Mucosa of descending colon (tissue), 3 donors: ENCODE measurements around the gene KIF4A. TPM values are rescaled to one million over a fixed set of nuclear protein-coding genes. Genes with fewer than 3 reads are reported as not detected.
A peak's percentile ranks its signal among the peaks of the same experiment; 100 is the strongest.
"Not testable (repeated sequence)": the region's sequence is repeated elsewhere in the genome, so short reads cannot be mapped to it uniquely, and the experiment has no call there.

Experiments
- ATAC-seq: fragments of 200-7000 bp; cut with Tn5 transposase; one replicate; pipeline ENCODE4 v1.9.1; 2020; ENCODE audit warnings: mild to moderate bottlenecking, moderate library complexity
- DNase-seq, 3 donors: peaks; one replicate each; pipeline ENCODE4 v3.0.0-alpha.2; 2020
- H3K36me3 ChIP-seq: fragments of 200-600 bp; one replicate; pipeline ENCODE4 v1.8.0; 2021; ENCODE audit warnings: low read depth, mild to moderate bottlenecking
- H3K4me1 ChIP-seq: fragments of 200-600 bp; one replicate; pipeline ENCODE4 v1.8.0; 2021; ENCODE audit warnings: low read depth, mild to moderate bottlenecking
- H3K4me3 ChIP-seq: fragments of 200-600 bp; one replicate; pipeline ENCODE4 v1.8.0; 2021; ENCODE audit warnings: mild to moderate bottlenecking
- H3K9me3 ChIP-seq: fragments of 200-600 bp; one replicate; pipeline ENCODE4 v1.8.0; 2021; ENCODE audit warnings: mild to moderate bottlenecking
- intact Hi-C, 2 donors: fragments of 100-400 bp; cut with DNase I in 1 of 2; cut with micrococcal nuclease in 1 of 2; formaldehyde crosslinking; loops; one replicate each; pipeline versions ENCODE4 v1.11.0 to v1.11.1; 2022; cut with DNase I, micrococcal nuclease
- long read RNA-seq, 2 donors: library from polyadenylated mRNA; unstranded; transcript quantifications; one replicate each; pipeline ENCODE4 v2.0.0, GENCODE V29; 2019 to 2021
- total RNA-seq, 3 donors: library from RNA; stranded (reverse); fragmentation: NEBNext Ultra II Directional in 2 of 3; extraction: Animal tissue kit (Norgen Biotek cat#: 25700) in 2 of 3; gene quantifications; one replicate each; pipeline versions ENCODE4 v1.2.1 to v1.2.4, GENCODE V29; 2021 to 2023
- TF ChIP-seq, protein P1 (sequence below): fragments of 200-600 bp; IDR thresholded peaks from one replicate; pipeline ENCODE4 v1.8.0; 2022; ENCODE audit warnings: antibody characterized with exemption, mild to moderate bottlenecking
- donor health status: DM: no; HTN: no; CAD: no; lungs with moderate emphysema.
- donor health status: DM: no; HTN: no; CAD: no.
- donor health status: DM: no; HTN: yes; CAD: no.

The KIF4A gene, protein sequence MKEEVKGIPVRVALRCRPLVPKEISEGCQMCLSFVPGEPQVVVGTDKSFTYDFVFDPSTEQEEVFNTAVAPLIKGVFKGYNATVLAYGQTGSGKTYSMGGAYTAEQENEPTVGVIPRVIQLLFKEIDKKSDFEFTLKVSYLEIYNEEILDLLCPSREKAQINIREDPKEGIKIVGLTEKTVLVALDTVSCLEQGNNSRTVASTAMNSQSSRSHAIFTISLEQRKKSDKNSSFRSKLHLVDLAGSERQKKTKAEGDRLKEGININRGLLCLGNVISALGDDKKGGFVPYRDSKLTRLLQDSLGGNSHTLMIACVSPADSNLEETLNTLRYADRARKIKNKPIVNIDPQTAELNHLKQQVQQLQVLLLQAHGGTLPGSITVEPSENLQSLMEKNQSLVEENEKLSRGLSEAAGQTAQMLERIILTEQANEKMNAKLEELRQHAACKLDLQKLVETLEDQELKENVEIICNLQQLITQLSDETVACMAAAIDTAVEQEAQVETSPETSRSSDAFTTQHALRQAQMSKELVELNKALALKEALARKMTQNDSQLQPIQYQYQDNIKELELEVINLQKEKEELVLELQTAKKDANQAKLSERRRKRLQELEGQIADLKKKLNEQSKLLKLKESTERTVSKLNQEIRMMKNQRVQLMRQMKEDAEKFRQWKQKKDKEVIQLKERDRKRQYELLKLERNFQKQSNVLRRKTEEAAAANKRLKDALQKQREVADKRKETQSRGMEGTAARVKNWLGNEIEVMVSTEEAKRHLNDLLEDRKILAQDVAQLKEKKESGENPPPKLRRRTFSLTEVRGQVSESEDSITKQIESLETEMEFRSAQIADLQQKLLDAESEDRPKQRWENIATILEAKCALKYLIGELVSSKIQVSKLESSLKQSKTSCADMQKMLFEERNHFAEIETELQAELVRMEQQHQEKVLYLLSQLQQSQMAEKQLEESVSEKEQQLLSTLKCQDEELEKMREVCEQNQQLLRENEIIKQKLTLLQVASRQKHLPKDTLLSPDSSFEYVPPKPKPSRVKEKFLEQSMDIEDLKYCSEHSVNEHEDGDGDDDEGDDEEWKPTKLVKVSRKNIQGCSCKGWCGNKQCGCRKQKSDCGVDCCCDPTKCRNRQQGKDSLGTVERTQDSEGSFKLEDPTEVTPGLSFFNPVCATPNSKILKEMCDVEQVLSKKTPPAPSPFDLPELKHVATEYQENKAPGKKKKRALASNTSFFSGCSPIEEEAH
- 10 to 100 TPM in 1 of 3 donors, 1 to 10 TPM in 2; 1.5 to 10.7 (median 3.1) TPM for total RNA-seq
- long read RNA-seq, donor 1: 0 reads
- long read RNA-seq, donor 2, partial matches to known transcripts: 3 of 3 reads
- long read RNA-seq, donor 2, other reads (novel, unspliced or antisense): 0 of 3 reads

DNA sequence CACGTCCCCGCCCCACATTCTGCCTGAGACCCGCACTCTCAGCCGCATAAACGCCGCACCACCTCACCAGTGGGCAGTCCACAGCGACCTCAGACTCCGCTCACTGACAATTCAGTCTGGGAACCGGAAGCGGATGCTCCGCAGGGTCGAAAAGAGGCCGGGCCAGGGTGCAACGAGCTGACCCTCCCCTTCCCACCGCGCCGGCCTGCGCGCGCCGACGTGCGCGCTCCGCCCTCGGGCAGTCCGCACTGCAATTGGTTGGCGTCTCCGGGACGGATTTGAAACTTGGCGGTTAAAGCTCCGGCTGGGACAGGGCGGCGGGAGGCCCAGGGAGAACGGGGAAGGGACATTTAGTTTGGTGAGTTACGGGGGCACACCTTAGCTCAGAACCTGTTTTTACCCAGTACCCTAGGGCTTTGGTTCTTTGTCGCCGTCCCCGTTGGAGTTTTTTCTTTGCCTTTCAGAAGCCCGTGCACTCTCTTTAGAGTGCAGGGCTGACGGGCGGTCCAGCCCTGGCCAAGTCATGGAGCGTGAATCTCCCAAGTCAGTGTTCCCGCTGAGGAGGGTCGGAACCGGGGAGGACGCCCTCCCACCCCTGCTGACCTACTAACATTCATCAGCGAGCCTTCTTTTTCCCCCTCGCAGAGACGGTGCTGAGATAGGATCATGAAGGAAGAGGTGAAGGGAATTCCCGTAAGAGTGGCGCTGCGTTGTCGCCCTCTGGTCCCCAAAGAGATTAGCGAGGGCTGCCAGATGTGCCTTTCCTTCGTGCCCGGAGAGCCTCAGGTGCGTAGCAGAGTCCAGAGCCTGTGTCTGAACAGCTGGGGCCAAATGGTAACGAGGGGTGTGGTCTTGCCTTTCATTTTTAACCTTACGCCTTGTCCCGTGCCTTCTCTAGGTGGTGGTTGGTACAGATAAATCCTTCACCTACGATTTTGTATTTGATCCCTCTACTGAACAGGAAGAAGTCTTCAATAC lies at the start of gene KIF4A, which contains the start of gene PDZD11:
Gene KIF4A (plus strand): TSS at position 312 of the 978 bp plus-strand sequence. CDS start 355 bp downstream, at position 667.
Gene PDZD11 (minus strand): TSS at position 135 of the 978 bp plus-strand sequence. CDS start 586 bp downstream, outside the sequence.
- peak; percentile 82 to 90 (median 88) for DNase-seq
- no peaks in the 10 kb centered on the region for H3K9me3 ChIP-seq
- H3K36me3 ChIP-seq: no peaks in the 10 kb centered on the region
- peaks cover 6% of the 10 kb centered on the region for H3K4me1 ChIP-seq
- peak; percentile 99 for ATAC-seq
- TF ChIP-seq, protein P1, sequence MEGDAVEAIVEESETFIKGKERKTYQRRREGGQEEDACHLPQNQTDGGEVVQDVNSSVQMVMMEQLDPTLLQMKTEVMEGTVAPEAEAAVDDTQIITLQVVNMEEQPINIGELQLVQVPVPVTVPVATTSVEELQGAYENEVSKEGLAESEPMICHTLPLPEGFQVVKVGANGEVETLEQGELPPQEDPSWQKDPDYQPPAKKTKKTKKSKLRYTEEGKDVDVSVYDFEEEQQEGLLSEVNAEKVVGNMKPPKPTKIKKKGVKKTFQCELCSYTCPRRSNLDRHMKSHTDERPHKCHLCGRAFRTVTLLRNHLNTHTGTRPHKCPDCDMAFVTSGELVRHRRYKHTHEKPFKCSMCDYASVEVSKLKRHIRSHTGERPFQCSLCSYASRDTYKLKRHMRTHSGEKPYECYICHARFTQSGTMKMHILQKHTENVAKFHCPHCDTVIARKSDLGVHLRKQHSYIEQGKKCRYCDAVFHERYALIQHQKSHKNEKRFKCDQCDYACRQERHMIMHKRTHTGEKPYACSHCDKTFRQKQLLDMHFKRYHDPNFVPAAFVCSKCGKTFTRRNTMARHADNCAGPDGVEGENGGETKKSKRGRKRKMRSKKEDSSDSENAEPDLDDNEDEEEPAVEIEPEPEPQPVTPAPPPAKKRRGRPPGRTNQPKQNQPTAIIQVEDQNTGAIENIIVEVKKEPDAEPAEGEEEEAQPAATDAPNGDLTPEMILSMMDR: no peak
- intact Hi-C loops: no loop called here
- H3K4me3 ChIP-seq: peak within 1 kb of the TSS; percentile 22

DNA sequence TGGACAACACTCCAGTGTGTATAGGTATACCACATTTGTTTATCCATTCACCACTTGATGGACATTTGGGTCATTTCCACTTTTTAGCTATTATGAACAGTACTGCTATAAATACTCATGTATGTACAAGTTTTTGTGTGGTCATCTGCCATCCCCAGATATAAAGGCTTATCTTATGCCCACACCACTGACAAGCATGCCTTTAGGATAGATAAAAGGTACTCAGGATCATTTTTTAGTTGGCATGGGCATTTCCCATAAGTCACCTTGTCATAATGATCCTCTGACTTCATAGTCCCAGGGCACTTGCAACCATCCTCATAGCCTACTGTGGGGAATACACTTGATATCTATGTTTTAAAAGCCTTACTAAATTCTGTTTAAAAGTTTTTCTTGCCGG lies 49.2 kb upstream of the KIF4A start:
- DNase-seq (no peak), ATAC-seq (no peak)
- Histone ChIP-seq H3K4me1 (no peaks in the 10 kb centered on the region), H3K36me3 (no peaks in the 10 kb centered on the region), H3K4me3 (no peak overlapping the region), H3K9me3 (no peaks in the 10 kb centered on the region)
- intact Hi-C loops: no loop called here
- TF ChIP-seq, protein P1: no peak

DNA sequence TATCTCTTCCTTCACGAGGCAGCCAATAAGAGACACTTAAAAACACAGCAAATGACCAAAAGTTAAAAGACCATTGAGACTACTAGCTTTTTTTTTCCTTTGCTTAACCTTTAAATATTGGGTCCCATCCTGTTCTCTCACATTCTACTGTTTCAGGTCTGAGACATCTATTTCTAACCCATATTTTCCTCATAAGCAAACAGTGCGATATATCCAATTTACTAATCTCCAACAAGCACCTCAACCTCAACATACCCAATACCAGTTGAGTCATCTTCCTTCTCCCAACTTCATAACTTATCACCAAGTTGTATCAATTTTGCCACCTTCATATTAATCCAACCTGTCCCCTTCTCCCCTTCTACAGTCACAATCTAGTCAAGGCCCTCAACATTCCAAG lies 48.4 kb upstream of the KIF4A start:
- Histone ChIP-seq H3K4me3 (no peak overlapping the region), H3K36me3 (no peaks in the 10 kb centered on the region), H3K9me3 (no peaks in the 10 kb centered on the region), H3K4me1 (no peaks in the 10 kb centered on the region)
- no peak for ATAC-seq
- intact Hi-C loops: no loop called here
- DNase-seq: no peak
- TF ChIP-seq, protein P1: no peak

DNA sequence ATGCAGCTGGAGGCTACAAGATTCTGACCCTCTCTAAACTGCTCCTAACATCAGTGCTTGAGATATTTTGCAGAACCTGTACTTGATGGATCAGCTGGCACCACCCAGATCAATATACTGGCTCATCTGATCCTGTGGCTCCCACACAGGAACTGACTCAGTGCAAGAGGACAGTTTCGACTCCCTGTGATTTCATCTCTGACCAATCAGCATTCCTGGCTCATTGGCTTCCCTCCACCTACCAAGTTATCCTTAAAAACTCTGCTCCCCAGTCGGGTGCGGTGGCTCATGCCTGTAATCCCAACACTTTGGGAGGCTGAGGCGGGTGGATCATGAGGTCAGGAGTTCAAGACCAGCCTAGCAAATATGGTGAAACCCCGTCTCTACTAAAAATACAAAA lies 46.3 kb upstream of the KIF4A start:
- ATAC-seq, H3K9me3 ChIP-seq, DNase-seq, H3K36me3 ChIP-seq, H3K4me1 ChIP-seq, H3K4me3 ChIP-seq, intact Hi-C loops: not testable (repeated sequence)

DNA sequence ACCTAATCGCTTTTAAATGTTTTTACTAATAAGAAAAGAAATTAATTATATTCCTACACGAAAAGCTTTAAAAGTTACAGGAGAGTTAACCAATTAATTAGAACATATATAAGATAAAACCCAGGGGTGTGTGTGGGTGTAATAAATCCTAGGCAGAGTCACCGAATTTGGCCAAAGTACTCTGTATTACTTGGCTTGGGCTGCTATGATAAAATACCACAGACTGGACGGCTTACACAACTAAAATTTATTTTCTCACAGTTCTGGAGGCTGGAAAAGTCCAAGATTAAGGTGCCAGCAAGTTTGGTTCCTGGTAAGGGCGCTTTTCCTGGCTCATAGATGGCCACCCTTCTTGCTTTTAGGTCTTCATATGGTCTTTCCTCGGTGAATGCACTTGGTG lies 45.0 kb upstream of the KIF4A start:
- H3K9me3 ChIP-seq: no peaks in the 10 kb centered on the region
- TF ChIP-seq, protein P1: no peak
- DNase-seq (no peak), ATAC-seq (no peak)
- no peaks in the 10 kb centered on the region for H3K36me3 ChIP-seq
- H3K4me1 ChIP-seq: no peaks in the 10 kb centered on the region
- no peak overlapping the region for H3K4me3 ChIP-seq
- intact Hi-C loops: no loop called here
